Effector memory CD8-positive, alpha-beta T cell (primary cell): ENCODE results near the gene SOX9.
"Not testable (repeated sequence)": the region's sequence is repeated elsewhere in the genome, so short reads cannot be mapped to it uniquely, and the experiment has no call there.

Source experiments
- ATAC-seq: fragments of 150-1000 bp; cut with Tn5 transposase; replicated peaks from 2 replicates; pipeline ENCODE4 v1.10.0; 2021; ENCODE audit warnings: mild to moderate bottlenecking, moderate library complexity
- DNase-seq, 3 experiments: peaks; one replicate each; pipeline ENCODE4 v3.0.0; 2021
- H3K27ac Mint-ChIP-seq, 2 donors: one replicate each; pipeline ENCODE4 v1.8.0; 2022; ENCODE audit warnings: mild to moderate bottlenecking in 2 of 2, mixed read lengths in 2 of 2, moderate library complexity in 2 of 2
- H3K27me3 Mint-ChIP-seq, 2 donors: one replicate each; pipeline ENCODE4 v1.8.0; 2022; ENCODE audit warnings: mixed read lengths in 2 of 2
- H3K36me3 Mint-ChIP-seq: one replicate; pipeline ENCODE4 v1.8.0; 2022; ENCODE audit warnings: mild to moderate bottlenecking, moderate library complexity, mixed read lengths; ENCODE audit not compliant: insufficient read depth
- H3K4me1 Mint-ChIP-seq, 2 donors: one replicate each; pipeline ENCODE4 v1.8.0; 2022; ENCODE audit warnings: low read depth in 2 of 2, mixed read lengths in 2 of 2
- H3K4me3 Mint-ChIP-seq, 2 donors: one replicate each; pipeline ENCODE4 v1.8.0; 2022; ENCODE audit warnings: mild to moderate bottlenecking in 2 of 2, mixed read lengths in 2 of 2, moderate library complexity in 2 of 2
- H3K9me3 Mint-ChIP-seq, 2 donors: one replicate each; pipeline ENCODE4 v1.8.0; 2022; ENCODE audit warnings: mixed read lengths in 2 of 2

The SOX9 gene

GRCh38 chr17:72099919-72100318 lies 20.9 kb upstream of the SOX9 start:
- H3K4me1 Mint-ChIP-seq, result no peaks in the 10 kb centered on the region
- no peak overlapping the region for H3K27ac Mint-ChIP-seq
- H3K27me3 Mint-ChIP-seq, result peaks cover 7% of the 10 kb centered on the region in 2 donors
- H3K4me3 Mint-ChIP-seq, result no peak overlapping the region
- H3K9me3 Mint-ChIP-seq, result peaks cover 10 to 16% of the 10 kb centered on the region in 2 donors
- DNase-seq (no peak), ATAC-seq (no peak)
- H3K36me3 Mint-ChIP-seq, result no peaks in the 10 kb centered on the region

GRCh38 chr17:72100470-72100869 lies 20.4 kb upstream of the SOX9 start:
- no peak overlapping the region for H3K4me3 Mint-ChIP-seq
- H3K27ac Mint-ChIP-seq, result no peak overlapping the region
- peaks cover 12 to 14% of the 10 kb centered on the region in 2 donors for H3K9me3 Mint-ChIP-seq
- ATAC-seq, result no peak
- H3K36me3 Mint-ChIP-seq, result no peaks in the 10 kb centered on the region
- peaks cover 7 to 9% of the 10 kb centered on the region in 2 donors for H3K27me3 Mint-ChIP-seq
- H3K4me1 Mint-ChIP-seq, result no peaks in the 10 kb centered on the region
- DNase-seq, result no peak

GRCh38 chr17:72101526-72101925 lies 19.3 kb upstream of the SOX9 start:
- DNase-seq (no peak), ATAC-seq (no peak)
- H3K27me3 Mint-ChIP-seq, result peaks cover 11% of the 10 kb centered on the region in 2 donors
- H3K4me1 Mint-ChIP-seq, result no peaks in the 10 kb centered on the region
- H3K36me3 Mint-ChIP-seq, result no peaks in the 10 kb centered on the region
- peaks cover 10% of the 10 kb centered on the region in 2 donors for H3K9me3 Mint-ChIP-seq
- no peak overlapping the region for H3K27ac Mint-ChIP-seq
- H3K4me3 Mint-ChIP-seq, result no peak overlapping the region

- ATAC-seq (no peak), DNase-seq (no peak)
- H3K4me3 Mint-ChIP-seq, result no peak overlapping the region
- no peak overlapping the region for H3K27ac Mint-ChIP-seq
- no peaks in the 10 kb centered on the region for H3K4me1 Mint-ChIP-seq
- H3K36me3 Mint-ChIP-seq, result no peaks in the 10 kb centered on the region
- peaks cover 8 to 10% of the 10 kb centered on the region in 2 donors for H3K9me3 Mint-ChIP-seq
- peaks cover 16 to 17% of the 10 kb centered on the region in 2 donors for H3K27me3 Mint-ChIP-seq
Measured at GRCh38 chr17:72102366-72102765, 18.5 kb upstream of the SOX9 start.

- Mint-ChIP-seq H3K27ac (no peak overlapping the region), H3K9me3 (peaks cover 5 to 16% of the 10 kb centered on the region in 2 donors)
Measured at GRCh38 chr17:72104164-72104862, 16.5 kb upstream of the SOX9 start.

GRCh38 chr17:72104863-72105234 lies 16.0 kb upstream of the SOX9 start:
- Mint-ChIP-seq H3K9me3 (peaks cover 5 to 16% of the 10 kb centered on the region in 2 donors), H3K4me1 (no peaks in the 10 kb centered on the region), H3K27me3 (peaks cover 17 to 28% of the 10 kb centered on the region in 2 donors), H3K4me3 (no peak overlapping the region), H3K36me3 (no peaks in the 10 kb centered on the region), H3K27ac (no peak overlapping the region)
- ATAC-seq (no peak), DNase-seq (no peak)

More at GRCh38 chr17:72104164-72104862, 16.5 kb upstream of the SOX9 start:
- no peaks in the 10 kb centered on the region for H3K36me3 Mint-ChIP-seq
- H3K4me1 Mint-ChIP-seq, result no peaks in the 10 kb centered on the region
- peaks cover 17 to 26% of the 10 kb centered on the region in 2 donors for H3K27me3 Mint-ChIP-seq
- no peak overlapping the region for H3K4me3 Mint-ChIP-seq
- ATAC-seq, result no peak
- DNase-seq, result no peak

- Mint-ChIP-seq H3K4me1 (no peaks in the 10 kb centered on the region), H3K36me3 (no peaks in the 10 kb centered on the region), H3K27ac (no peak overlapping the region), H3K4me3 (no peak overlapping the region), H3K27me3 (peaks cover 17 to 41% of the 10 kb centered on the region in 2 donors), H3K9me3 (peaks cover 5 to 16% of the 10 kb centered on the region in 2 donors)
- no peak for ATAC-seq
- no peak for DNase-seq
Measured at GRCh38 chr17:72107100-72107499, 13.7 kb upstream of the SOX9 start.

GRCh38 chr17:72110231-72110941 lies 10.4 kb upstream of the SOX9 start:
- no peaks in the 10 kb centered on the region for H3K36me3 Mint-ChIP-seq
- ATAC-seq (no peak), DNase-seq (no peak)
- H3K4me1 Mint-ChIP-seq, result no peaks in the 10 kb centered on the region
- H3K27ac Mint-ChIP-seq, result no peak overlapping the region
- H3K27me3 Mint-ChIP-seq, result peaks cover 20 to 54% of the 10 kb centered on the region in 2 donors
- peaks cover 2 to 7% of the 10 kb centered on the region in 2 donors for H3K9me3 Mint-ChIP-seq
- no peak overlapping the region for H3K4me3 Mint-ChIP-seq

GRCh38 chr17:72110942-72111318 lies 9.9 kb upstream of the SOX9 start:
- Mint-ChIP-seq H3K4me3 (no peak overlapping the region), H3K4me1 (no peaks in the 10 kb centered on the region), H3K36me3 (no peaks in the 10 kb centered on the region), H3K27ac (no peak overlapping the region), H3K9me3 (peaks cover 2 to 7% of the 10 kb centered on the region in 2 donors), H3K27me3 (peaks cover 25 to 60% of the 10 kb centered on the region in 2 donors)
- ATAC-seq (no peak), DNase-seq (no peak)

GRCh38 chr17:72111336-72111923 lies 9.4 kb upstream of the SOX9 start:
- Mint-ChIP-seq H3K27ac (no peak overlapping the region), H3K27me3 (peaks cover 27 to 63% of the 10 kb centered on the region in 2 donors), H3K4me1 (no peaks in the 10 kb centered on the region), H3K36me3 (no peaks in the 10 kb centered on the region), H3K4me3 (no peak overlapping the region), H3K9me3 (peaks cover under 1 to 7% of the 10 kb centered on the region in 2 donors)
- ATAC-seq (no peak), DNase-seq (no peak)

GRCh38 chr17:72111926-72112325 lies 8.9 kb upstream of the SOX9 start:
- not testable (repeated sequence) for H3K4me1 Mint-ChIP-seq, DNase-seq, H3K27ac Mint-ChIP-seq, H3K36me3 Mint-ChIP-seq, H3K9me3 Mint-ChIP-seq, ATAC-seq, H3K4me3 Mint-ChIP-seq
- peaks cover 27 to 63% of the 10 kb centered on the region in 2 donors for H3K27me3 Mint-ChIP-seq

- Mint-ChIP-seq H3K4me1 (no peaks in the 10 kb centered on the region), H3K4me3 (no peak overlapping the region), H3K9me3 (no peaks in the 10 kb centered on the region), H3K36me3 (peaks cover 2% of the 10 kb centered on the region), H3K27me3 (peaks cover 31 to 71% of the 10 kb centered on the region in 2 donors), H3K27ac (no peak overlapping the region)
- no peak for ATAC-seq
- DNase-seq, result no peak
Measured at GRCh38 chr17:72113751-72114150, 7.1 kb upstream of the SOX9 start.

GRCh38 chr17:72115781-72116525 lies 4.9 kb upstream of the SOX9 start:
- ATAC-seq (no peak), DNase-seq (no peak)
- Mint-ChIP-seq H3K9me3 (no peaks in the 10 kb centered on the region), H3K27me3 (peaks cover 51 to 86% of the 10 kb centered on the region in 2 donors), H3K4me3 (peak overlapping the region in 1 of 2 donors; percentile 31), H3K27ac (no peak overlapping the region), H3K36me3 (peaks cover 2% of the 10 kb centered on the region), H3K4me1 (no peaks in the 10 kb centered on the region)
